ENCODE results near the gene PARD3B. TPM values are rescaled to one million over a fixed set of nuclear protein-coding genes. Genes with fewer than 3 reads are reported as not detected.

Gene PARD3B
- total RNA-seq, 4 donors from 2014 or later, result 6.5 to 17.3 (median 12.7) TPM

DNA sequence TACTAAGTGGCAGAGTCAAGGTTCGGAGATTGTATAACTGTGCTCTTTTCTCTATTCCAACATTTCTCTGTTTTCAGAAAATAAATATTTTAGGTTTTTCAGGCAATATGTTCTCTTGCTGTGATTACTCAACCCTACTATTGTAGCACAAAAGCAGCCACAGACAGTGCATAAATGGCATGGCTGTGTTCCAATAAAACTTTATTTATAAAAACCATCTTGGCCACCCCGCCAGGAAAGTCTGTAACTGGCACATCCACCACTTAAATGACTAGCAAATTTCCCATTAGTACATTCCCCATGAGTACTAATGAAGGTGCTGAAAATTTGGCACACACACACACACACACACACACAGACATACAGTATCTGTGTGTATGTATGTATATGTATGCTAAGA lies 30.8 kb upstream of the PARD3B start:
- DNase-seq (ENCODE audit: low spot score in 2 of 2), result no peak
- no peak overlapping the region for H3K4me3 ChIP-seq (ENCODE audit: low read depth, poor library complexity, severe bottlenecking)
- TF ChIP-seq, protein P1, sequence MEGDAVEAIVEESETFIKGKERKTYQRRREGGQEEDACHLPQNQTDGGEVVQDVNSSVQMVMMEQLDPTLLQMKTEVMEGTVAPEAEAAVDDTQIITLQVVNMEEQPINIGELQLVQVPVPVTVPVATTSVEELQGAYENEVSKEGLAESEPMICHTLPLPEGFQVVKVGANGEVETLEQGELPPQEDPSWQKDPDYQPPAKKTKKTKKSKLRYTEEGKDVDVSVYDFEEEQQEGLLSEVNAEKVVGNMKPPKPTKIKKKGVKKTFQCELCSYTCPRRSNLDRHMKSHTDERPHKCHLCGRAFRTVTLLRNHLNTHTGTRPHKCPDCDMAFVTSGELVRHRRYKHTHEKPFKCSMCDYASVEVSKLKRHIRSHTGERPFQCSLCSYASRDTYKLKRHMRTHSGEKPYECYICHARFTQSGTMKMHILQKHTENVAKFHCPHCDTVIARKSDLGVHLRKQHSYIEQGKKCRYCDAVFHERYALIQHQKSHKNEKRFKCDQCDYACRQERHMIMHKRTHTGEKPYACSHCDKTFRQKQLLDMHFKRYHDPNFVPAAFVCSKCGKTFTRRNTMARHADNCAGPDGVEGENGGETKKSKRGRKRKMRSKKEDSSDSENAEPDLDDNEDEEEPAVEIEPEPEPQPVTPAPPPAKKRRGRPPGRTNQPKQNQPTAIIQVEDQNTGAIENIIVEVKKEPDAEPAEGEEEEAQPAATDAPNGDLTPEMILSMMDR (IDR thresholded peaks at IDR 0.05), result no peak
- TF ChIP-seq POLR2A (IDR thresholded peaks at IDR 0.05), result no peak
- 74 to 94% methylated on average over 2 of the region's 2 CpGs for WGBS, 2 donors
- intact Hi-C loops (cut with DNase I; ENCODE audit: low total_unique reads), result no loop called here

DNA sequence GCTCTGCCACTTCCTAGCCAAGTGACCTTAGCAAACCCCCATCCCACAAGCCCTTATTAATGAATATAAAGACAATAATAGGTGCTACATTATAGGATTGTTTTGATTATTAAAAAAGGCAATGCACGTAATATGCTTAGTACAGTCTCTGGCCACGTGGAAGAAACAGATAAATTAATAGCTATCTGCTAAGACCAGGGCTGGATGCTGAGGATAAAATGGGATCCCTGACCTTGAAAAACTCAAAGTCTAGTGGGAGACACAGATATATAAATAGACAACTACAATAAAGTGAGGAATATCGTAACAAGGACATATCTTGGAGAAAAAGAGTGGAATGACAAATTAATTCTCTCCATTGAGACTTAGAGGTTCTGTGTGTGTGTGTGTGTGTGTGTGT lies 29.9 kb upstream of the PARD3B start:
- TF ChIP-seq, protein P1 (IDR thresholded peaks at IDR 0.05), result no peak
- no peak for TF ChIP-seq POLR2A (IDR thresholded peaks at IDR 0.05)
- intact Hi-C loops (cut with DNase I; ENCODE audit: low total_unique reads), result no loop called here
- WGBS, 2 donors, result 87 to 89% methylated on average over 3 of the region's 3 CpGs
- no peak for DNase-seq (ENCODE audit: low spot score in 2 of 2)
- H3K4me3 ChIP-seq (ENCODE audit: low read depth, poor library complexity, severe bottlenecking), result no peak overlapping the region

DNA sequence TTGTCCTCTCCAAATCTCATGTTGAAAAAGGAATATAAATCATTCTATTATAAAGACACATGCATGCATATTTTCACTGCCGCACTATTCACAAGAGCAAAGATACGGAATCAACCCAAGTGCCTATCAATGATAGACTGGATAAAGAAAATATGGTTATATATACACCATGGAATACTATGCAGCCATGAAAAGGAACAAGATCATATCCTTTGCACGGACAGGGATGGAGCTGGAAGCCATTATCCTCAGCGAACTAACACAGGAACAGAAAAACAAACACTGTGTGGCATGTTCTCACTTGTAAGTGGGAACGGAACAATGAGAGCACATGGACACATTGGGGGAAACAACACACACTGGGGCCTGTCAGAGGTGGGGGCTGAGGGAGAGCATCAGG lies 28.1 kb upstream of the PARD3B start:
- DNase-seq (ENCODE audit: low spot score in 2 of 2), result no peak
- 95 to 97% methylated on average over 5 of the region's 5 CpGs for WGBS, 2 donors

DNA sequence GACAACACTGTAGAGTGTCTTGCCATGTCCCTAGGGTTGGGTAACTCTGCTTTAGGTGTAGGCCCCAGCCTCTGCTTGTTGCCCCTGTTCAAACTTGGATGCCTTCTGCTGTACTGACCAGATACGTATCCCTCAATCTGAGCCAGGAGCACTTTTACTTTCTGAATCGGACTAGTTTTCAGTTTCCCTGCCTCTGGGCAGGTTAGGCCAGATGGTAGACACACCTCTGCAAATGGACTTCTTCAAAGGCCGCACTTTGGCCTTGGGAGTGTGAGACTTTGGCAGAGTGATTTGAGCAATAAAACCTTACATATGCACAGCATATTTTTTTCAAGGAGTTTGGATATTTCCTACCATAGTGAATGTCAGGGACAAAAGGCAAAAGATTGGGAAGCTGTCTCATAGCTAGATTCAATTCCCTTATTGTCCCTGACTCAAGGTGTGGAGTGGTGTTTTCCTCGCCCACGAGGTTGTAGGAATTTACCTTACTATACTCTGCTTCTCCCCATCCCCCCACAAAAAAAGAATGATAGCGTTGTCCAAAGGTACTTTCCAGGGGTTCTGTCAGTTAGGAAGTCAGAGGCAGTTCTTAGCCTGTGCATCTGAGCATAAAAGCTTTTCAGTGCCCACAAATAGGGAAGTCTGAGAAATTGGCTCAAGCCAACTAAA lies 15.3 kb upstream of the PARD3B start:
- DNase-seq (ENCODE audit: low spot score in 2 of 2), result no peak
- intact Hi-C loops (cut with DNase I; ENCODE audit: low total_unique reads), result no loop called here
- TF ChIP-seq, protein P1 (IDR thresholded peaks at IDR 0.05), result no peak
- no peak for TF ChIP-seq POLR2A (IDR thresholded peaks at IDR 0.05)
- WGBS, 2 donors, result 70 to 84% methylated on average over 6 of the region's 6 CpGs
- no peak overlapping the region for H3K4me3 ChIP-seq (ENCODE audit: low read depth, poor library complexity, severe bottlenecking)

More for the DNA sequence above, 28.1 kb upstream of the PARD3B start:
- H3K4me3 ChIP-seq (ENCODE audit: low read depth, poor library complexity, severe bottlenecking), result no peak overlapping the region
- TF ChIP-seq, protein P1 (IDR thresholded peaks at IDR 0.05), result no peak
- no peak for TF ChIP-seq POLR2A (IDR thresholded peaks at IDR 0.05)
- intact Hi-C loops (cut with DNase I; ENCODE audit: low total_unique reads), result no loop called here

DNA sequence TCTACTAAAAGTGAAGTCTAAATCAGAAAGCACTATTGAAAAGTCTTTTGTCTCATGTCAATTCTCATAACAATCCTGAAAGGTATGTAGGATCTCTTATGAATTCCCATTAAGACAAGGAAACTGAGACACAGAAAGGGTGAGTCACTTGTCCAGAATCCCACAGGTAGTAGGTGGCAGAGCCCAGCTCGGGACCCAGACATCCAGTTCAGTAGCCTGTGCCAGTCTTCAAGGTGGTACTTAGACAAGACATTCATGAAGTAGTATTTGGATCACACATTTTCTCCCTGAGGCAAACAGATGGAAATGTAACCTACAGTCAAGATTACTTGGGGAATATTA lies 14.8 kb upstream of the PARD3B start:
- 62 to 89% methylated on average over 1 of the region's 1 CpG for WGBS, 2 donors
- intact Hi-C loops (cut with DNase I; ENCODE audit: low total_unique reads), result no loop called here
- no peak overlapping the region for H3K4me3 ChIP-seq (ENCODE audit: low read depth, poor library complexity, severe bottlenecking)
- TF ChIP-seq, protein P1 (IDR thresholded peaks at IDR 0.05), result no peak
- no peak for TF ChIP-seq POLR2A (IDR thresholded peaks at IDR 0.05)
- no peak for DNase-seq (ENCODE audit: low spot score in 2 of 2)

All from lower leg skin (tissue), 4 donors.